Posterior vena cava (tissue), 2 donors: ENCODE results near the gene PSMD5. TPM values are rescaled to one million over a fixed set of nuclear protein-coding genes. Genes with fewer than 3 reads are reported as not detected.

Experiments used
- DNase-seq: peaks from one replicate; pipeline ENCODE4 v3.0.0-alpha.2; 2020; ENCODE audit warnings: low spot score
- intact Hi-C, 2 donors: fragments of 100-400 bp; cut with DNase I; formaldehyde crosslinking; loops; one replicate each; pipeline versions ENCODE4 v1.14.1 to v1.14.2; 2022 to 2023
- long read RNA-seq, 2 donors: library from polyadenylated mRNA; unstranded; transcript quantifications; one replicate each; pipeline ENCODE4 v2.0.0, GENCODE V29; 2020 to 2021
- total RNA-seq, 2 donors: library from RNA; stranded (reverse); fragmentation: NEBNext Ultra II Directional; extraction: Animal tissue kit (Norgen Biotek cat#: 25700); gene quantifications; one replicate each; pipeline ENCODE4 v1.2.1, GENCODE V29; 2021
- donor health status: DM: yes; HTN: yes; CAD: no.
- donor health status: DM: yes; HTN: yes; CAD: no.

PSMD5 gene
- total RNA-seq, result 10 to 100 TPM; 31.3 to 37.5 TPM
- long read RNA-seq, donor 1, transcript PSMD5-201 (10 exons, 3,443 nt), result major isoform, 13 of 17 reads
- long read RNA-seq, donor 1, partial matches to known transcripts, result 0 of 17 reads
- long read RNA-seq, donor 1, other reads (novel, unspliced or antisense), result 4 of 17 reads
- long read RNA-seq, donor 2, transcript PSMD5-201 (10 exons, 3,443 nt), result major isoform, 21 of 26 reads
- long read RNA-seq, donor 2, partial matches to known transcripts, result 4 of 26 reads
- long read RNA-seq, donor 2, other reads (novel, unspliced or antisense), result 1 of 26 reads

- intact Hi-C loops, result no loop called here
Measured at GRCh38 chr9:120842685-120843485, at the start of gene PSMD5. PSMD5 (minus strand) TSS chr9:120842922; CDS start chr9:120842909, 13 bp downstream.

GRCh38 chr9:120891884-120892747, 49.4 kb upstream of the PSMD5 start:
- intact Hi-C loops, result loop anchor here in 1 of 2 donors (2.0 kb wide), 1 partner anchor 13 kb away; no protein-coding TSS in a partner anchor
- DNase-seq, result no peak

More at GRCh38 chr9:120842685-120843485, at the start of gene PSMD5:
- peak; percentile 100 for DNase-seq

GRCh38 chr9:120891245-120891883, 48.6 kb upstream of the PSMD5 start:
- DNase-seq, result no peak
- intact Hi-C loops, result no loop called here

- peak; percentile 90 for DNase-seq
- intact Hi-C loops, result no loop called here
Measured at GRCh38 chr9:120890320-120891244, 47.9 kb upstream of the PSMD5 start.

- intact Hi-C loops, result no loop called here
- no peak for DNase-seq
Measured at GRCh38 chr9:120889606-120890271, 47.0 kb upstream of the PSMD5 start.

GRCh38 chr9:120888626-120889025, 45.9 kb upstream of the PSMD5 start:
- intact Hi-C loops, result no loop called here
- no peak for DNase-seq

- DNase-seq, result peak; percentile 90
- intact Hi-C loops, result no loop called here
Measured at GRCh38 chr9:120886490-120886967, 43.8 kb upstream of the PSMD5 start.

- intact Hi-C loops, result no loop called here
- DNase-seq, result no peak
Measured at GRCh38 chr9:120885958-120886357, 43.2 kb upstream of the PSMD5 start.

- no peak for DNase-seq
- intact Hi-C loops, result no loop called here
Measured at GRCh38 chr9:120885457-120885856, 42.7 kb upstream of the PSMD5 start.

- intact Hi-C loops, result no loop called here
- no peak for DNase-seq
Measured at GRCh38 chr9:120883608-120883996, 40.9 kb upstream of the PSMD5 start.

GRCh38 chr9:120882935-120883607, 40.3 kb upstream of the PSMD5 start:
- intact Hi-C loops, result no loop called here
- no peak for DNase-seq

GRCh38 chr9:120879446-120879845, 36.7 kb upstream of the PSMD5 start:
- DNase-seq, result no peak
- intact Hi-C loops, result loop anchor here (2.0 to 5.0 kb wide), 2 partner anchors 13 to 48 kb away; partner anchors contain the start of gene TRAF1 (in 1 of the 2)

- intact Hi-C loops, result loop anchor here (2.0 to 5.0 kb wide), 2 partner anchors 14 to 49 kb away; partner anchors contain the start of gene TRAF1 (in 1 of the 2)
- no peak for DNase-seq
Measured at GRCh38 chr9:120878188-120879130, 35.7 kb upstream of the PSMD5 start.

- DNase-seq, result peak; percentile 88
- intact Hi-C loops, result loop anchor here (2.0 to 5.0 kb wide), 2 partner anchors 15 to 50 kb away; partner anchors contain the start of gene TRAF1 (in 1 of the 2)
Measured at GRCh38 chr9:120877276-120878034, 34.7 kb upstream of the PSMD5 start.

GRCh38 chr9:120876842-120877240, 34.1 kb upstream of the PSMD5 start, which contains the start of gene PHF19:
PHF19 (minus strand) TSS chr9:120877188; CDS start chr9:120874741, 2,447 bp downstream.
- intact Hi-C loops, result loop anchor here in 1 of 2 donors (5.0 kb wide), 1 partner anchor 50 kb away; the partner anchor contains the start of gene TRAF1
- DNase-seq, result peak; percentile 84
